Right lobe of liver (tissue), 6 donors: Measurements from ENCODE around the gene ERN1. TPM values are rescaled to one million over a fixed set of nuclear protein-coding genes. Genes with fewer than 3 reads are reported as not detected.
"Not testable (repeated sequence)": the region's sequence is repeated elsewhere in the genome, so short reads cannot be mapped to it uniquely, and the experiment has no call there.

Source experiments
- ATAC-seq, 4 donors: fragments of 200-7000 bp; cut with Tn5 transposase; one replicate each; pipeline ENCODE4 v1.9.1; 2020; ENCODE audit warnings: mild to moderate bottlenecking in 4 of 4, moderate library complexity in 4 of 4
- DNase-seq, 3 donors: peaks; one replicate each; pipeline ENCODE4 v3.0.0-alpha.2; 2020
- H3K27ac ChIP-seq, 3 donors: fragments of 200-600 bp; one replicate each; pipeline ENCODE4 v1.8.0; 2022
- H3K27me3 ChIP-seq, 2 donors: fragments of 200-600 bp; one replicate each; pipeline ENCODE4 v1.8.0; 2022
- H3K36me3 ChIP-seq, 4 donors: fragments of 200-600 bp; sonication (generic) in 1 of 4; one replicate each; pipeline versions ENCODE4 v1.5.1 to v1.8.0; 2017 to 2022; ENCODE audit warnings: control low read depth in 1 of 4
- H3K4me1 ChIP-seq, 4 donors: fragments of 200-600 bp; sonication (generic) in 1 of 4; one replicate each; pipeline versions ENCODE4 v1.5.1 to v1.8.0; 2017 to 2022; ENCODE audit warnings: control low read depth in 1 of 4
- H3K4me3 ChIP-seq, 3 donors: fragments of 200-600 bp; one replicate each; pipeline ENCODE4 v1.8.0; 2022
- H3K9me3 ChIP-seq, 4 donors: fragments of 200-600 bp; sonication (generic) in 1 of 4; one replicate each; pipeline versions ENCODE4 v1.5.1 to v1.8.0; 2017 to 2022; ENCODE audit warnings: control low read depth in 1 of 4
- CTCF ChIP-seq, 4 donors: fragments of 200-600 bp in 3 of 4; fragments of 450-650 bp in 1 of 4; IDR thresholded peaks; one replicate each; pipeline versions ENCODE4 v1.5.1 to v1.8.0; 2016 to 2022; ENCODE audit warnings: antibody characterized with exemption in 4 of 4, mild to moderate bottlenecking in 2 of 4
- POLR2A ChIP-seq: fragments of 450-650 bp; IDR thresholded peaks from one replicate; pipeline ENCODE4 v1.6.1; 2017; ENCODE audit warnings: antibody characterized with exemption, mild to moderate bottlenecking
- WGBS: methylation state at CpG from one replicate; pipeline ENCODE4 v1.1.6; 2018; ENCODE audit warnings: low coverage, low lambda C conversion rate; ENCODE audit not compliant: insufficient coverage; ENCODE audit errors: missing lambda C conversion rate; 5-methylcytosine and 5-hydroxymethylcytosine counted together
- intact Hi-C, 2 donors: fragments of 100-400 bp; cut with DNase I; formaldehyde crosslinking; loops; one replicate each; pipeline versions ENCODE4 v1.11.2 to v1.14.1; 2022
- total RNA-seq, 6 experiments: library from RNA; depleted of rRNA in 2 of 6; stranded (reverse); fragments of >200 nt in 2 of 6; fragmentation: NEBNext Ultra II Directional in 3 of 6; extraction: Animal tissue kit (Norgen Biotek cat#: 25700) in 3 of 6; gene quantifications; one replicate each; pipeline versions ENCODE4 v1.1.0 to v1.2.4, GENCODE V29; 2016 to 2023
- donor health status: DM: no; HTN: yes; CAD: no.
- donor health status: DM: no; HTN: no; CAD: no.
- donor health status: DM: no; HTN: no; CAD: no.
- donor health status: DM: no; HTN: yes; CAD: no.
- donor health status: DM: no; HTN: yes; CAD: no.

Gene ERN1
- total RNA-seq, 6 experiments from 2014 or later, result 22.7 to 47.6 (median 28.7) TPM

GRCh38 chr17:64007838-64008282 is 122.1 kb downstream of the ERN1 start:
- no peaks in the 10 kb centered on the region for H3K27me3 ChIP-seq
- DNase-seq (peak in 1 of 3 donors; percentile 38), ATAC-seq (peak; percentile 15 to 27 (median 21))
- H3K4me1 ChIP-seq, result peaks cover 0 to 3% (median 0%) of the 10 kb centered on the region in 4 donors
- no peaks in the 10 kb centered on the region for H3K9me3 ChIP-seq
- no peak overlapping the region for H3K27ac ChIP-seq
- 20% methylated on average over 1 of the region's 5 CpGs for WGBS
- no peaks in the 10 kb centered on the region for H3K36me3 ChIP-seq
- no peak overlapping the region for H3K4me3 ChIP-seq
- intact Hi-C loops, result loop anchor here in 1 of 2 donors (10.0 kb wide), 1 partner anchor 63 kb away; no protein-coding TSS in a partner anchor
- TF ChIP-seq POLR2A (no peak), CTCF (IDR thresholded peaks at IDR 0.05) (no peak)

GRCh38 chr17:64007089-64007837 is 122.7 kb downstream of the ERN1 start:
- 80% methylated on average over 4 of the region's 5 CpGs for WGBS
- not testable (repeated sequence) for H3K4me1 ChIP-seq, H3K27me3 ChIP-seq, H3K36me3 ChIP-seq, H3K27ac ChIP-seq, ATAC-seq, H3K4me3 ChIP-seq, H3K9me3 ChIP-seq
- peak in 1 of 3 donors; percentile 33 for DNase-seq
- intact Hi-C loops, result loop anchor here in 1 of 2 donors (10.0 kb wide), 1 partner anchor 62 kb away; no protein-coding TSS in a partner anchor

GRCh38 chr17:64006361-64007088 is 123.4 kb downstream of the ERN1 start:
- Histone ChIP-seq H3K27me3 (no peaks in the 10 kb centered on the region), H3K9me3 (no peaks in the 10 kb centered on the region), H3K4me1 (peaks cover 0 to 3% (median 0%) of the 10 kb centered on the region in 4 donors), H3K36me3 (no peaks in the 10 kb centered on the region), H3K27ac (no peak overlapping the region), H3K4me3 (no peak overlapping the region)
- no peak for TF ChIP-seq CTCF (IDR thresholded peaks at IDR 0.05)
- peak; percentile 13 for TF ChIP-seq POLR2A
- no CpG with 5 or more reads among the region's 13 CpGs for WGBS
- peak; percentile 53 to 67 (median 60) for ATAC-seq
- peak in 1 of 3 donors; percentile 48 for DNase-seq
- intact Hi-C loops, result loop anchor here in 1 of 2 donors (10.0 kb wide), 1 partner anchor 62 kb away; no protein-coding TSS in a partner anchor

- intact Hi-C loops, result loop anchor here in 1 of 2 donors (10.0 kb wide), 1 partner anchor 61 kb away; no protein-coding TSS in a partner anchor
- peak in 2 of 3 donors; percentile 67 to 73 for DNase-seq
- H3K27me3 ChIP-seq, result no peaks in the 10 kb centered on the region
- no peak overlapping the region for H3K27ac ChIP-seq
- H3K4me1 ChIP-seq, result peaks cover 0 to 3% (median 0%) of the 10 kb centered on the region in 4 donors
- no peaks in the 10 kb centered on the region for H3K9me3 ChIP-seq
- H3K36me3 ChIP-seq, result no peaks in the 10 kb centered on the region
- 9% methylated on average over 4 of the region's 6 CpGs for WGBS
- peak; percentile 52 to 67 (median 56) for ATAC-seq
- H3K4me3 ChIP-seq, result no peak overlapping the region
- TF ChIP-seq CTCF (IDR thresholded peaks at IDR 0.05) (no peak), POLR2A (no peak)
Observed at GRCh38 chr17:64005734-64006167, 124.2 kb downstream of the ERN1 start.
